Suppressor macrophage (primary cell): ENCODE results near the gene TULP4.
A peak's percentile ranks its signal among the peaks of the same experiment; 100 is the strongest.

Source experiments
- DNase-seq, 4 experiments: peaks; one replicate each; pipeline ENCODE4 v3.0.0-alpha.2; 2020 to 2022
- total RNA-seq, 17 experiments: gene quantifications; one replicate each; lab custom pipeline; 2026; ENCODE audit warnings: mixed read lengths in 6 of 17, inconsistent platforms in 3 of 17; lab: John Stamatoyannopoulos, UW

TULP4 gene
- total RNA-seq = 18.7 to 154 (median 71.8) reads per million in 17 experiments

- DNase-seq = no peak
Measured at GRCh38 chr6:158312165-158312564, at the start of gene TULP4. TSS of gene TULP4 (plus strand) at chr6:158312465. CDS start at chr6:158314017, 1,552 bp downstream.

GRCh38 chr6:158262755-158263154, 49.5 kb upstream of the TULP4 start:
- no peak for DNase-seq

GRCh38 chr6:158264180-158264579, 48.1 kb upstream of the TULP4 start:
- no peak for DNase-seq

- no peak for DNase-seq
Measured at GRCh38 chr6:158266131-158266530, 46.1 kb upstream of the TULP4 start.

- DNase-seq = no peak
Measured at GRCh38 chr6:158268361-158269147, 43.7 kb upstream of the TULP4 start.

- no peak for DNase-seq
Measured at GRCh38 chr6:158269657-158270056, 42.6 kb upstream of the TULP4 start.

GRCh38 chr6:158270389-158271127, 41.7 kb upstream of the TULP4 start:
- DNase-seq = no peak

- DNase-seq = peak in 2 of 4 experiments; percentile 17 to 18
Measured at GRCh38 chr6:158272324-158272723, 39.9 kb upstream of the TULP4 start.

- DNase-seq = no peak
Measured at GRCh38 chr6:158278004-158278403, 34.3 kb upstream of the TULP4 start.

GRCh38 chr6:158279615-158280014, 32.6 kb upstream of the TULP4 start:
- DNase-seq = no peak

GRCh38 chr6:158283304-158283980, 28.8 kb upstream of the TULP4 start:
- peak in 1 of 4 experiments; percentile 7 for DNase-seq

- DNase-seq = peak in 1 of 4 experiments; percentile 74
Measured at GRCh38 chr6:158284007-158284875, 28.0 kb upstream of the TULP4 start.

- no peak for DNase-seq
Measured at GRCh38 chr6:158284876-158285655, 27.2 kb upstream of the TULP4 start.

- no peak for DNase-seq
Measured at GRCh38 chr6:158285656-158286021, 26.6 kb upstream of the TULP4 start.

GRCh38 chr6:158286413-158286812, 25.9 kb upstream of the TULP4 start:
- no peak for DNase-seq

- no peak for DNase-seq
Measured at GRCh38 chr6:158287047-158287446, 25.2 kb upstream of the TULP4 start.

- no peak for DNase-seq
Measured at GRCh38 chr6:158290040-158290439, 22.2 kb upstream of the TULP4 start.

- no peak for DNase-seq
Measured at GRCh38 chr6:158290659-158291058, 21.6 kb upstream of the TULP4 start.

GRCh38 chr6:158292016-158292415, 20.2 kb upstream of the TULP4 start:
- no peak for DNase-seq

GRCh38 chr6:158293122-158293521, 19.1 kb upstream of the TULP4 start:
- no peak for DNase-seq
